Putamen (tissue), 1 donor: ENCODE data around the gene KREMEN1.
A peak's percentile ranks its signal among the peaks of the same experiment; 100 is the strongest.
"Not testable (repeated sequence)": the region's sequence is repeated elsewhere in the genome, so short reads cannot be mapped to it uniquely, and the experiment has no call there.

Experiments used
- DNase-seq: peaks from one replicate; pipeline ENCODE4 v3.0.0-alpha.2; 2016; ENCODE audit warnings: low spot score

KREMEN1 gene, protein sequence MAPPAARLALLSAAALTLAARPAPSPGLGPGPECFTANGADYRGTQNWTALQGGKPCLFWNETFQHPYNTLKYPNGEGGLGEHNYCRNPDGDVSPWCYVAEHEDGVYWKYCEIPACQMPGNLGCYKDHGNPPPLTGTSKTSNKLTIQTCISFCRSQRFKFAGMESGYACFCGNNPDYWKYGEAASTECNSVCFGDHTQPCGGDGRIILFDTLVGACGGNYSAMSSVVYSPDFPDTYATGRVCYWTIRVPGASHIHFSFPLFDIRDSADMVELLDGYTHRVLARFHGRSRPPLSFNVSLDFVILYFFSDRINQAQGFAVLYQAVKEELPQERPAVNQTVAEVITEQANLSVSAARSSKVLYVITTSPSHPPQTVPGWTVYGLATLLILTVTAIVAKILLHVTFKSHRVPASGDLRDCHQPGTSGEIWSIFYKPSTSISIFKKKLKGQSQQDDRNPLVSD

GRCh38 chr22:29072979-29073617, at the start of gene KREMEN1:
Gene KREMEN1, plus strand, starts transcription at chr22:29073035. Its CDS starts 96 bp downstream, at chr22:29073131.
- DNase-seq = no peak

DNA sequence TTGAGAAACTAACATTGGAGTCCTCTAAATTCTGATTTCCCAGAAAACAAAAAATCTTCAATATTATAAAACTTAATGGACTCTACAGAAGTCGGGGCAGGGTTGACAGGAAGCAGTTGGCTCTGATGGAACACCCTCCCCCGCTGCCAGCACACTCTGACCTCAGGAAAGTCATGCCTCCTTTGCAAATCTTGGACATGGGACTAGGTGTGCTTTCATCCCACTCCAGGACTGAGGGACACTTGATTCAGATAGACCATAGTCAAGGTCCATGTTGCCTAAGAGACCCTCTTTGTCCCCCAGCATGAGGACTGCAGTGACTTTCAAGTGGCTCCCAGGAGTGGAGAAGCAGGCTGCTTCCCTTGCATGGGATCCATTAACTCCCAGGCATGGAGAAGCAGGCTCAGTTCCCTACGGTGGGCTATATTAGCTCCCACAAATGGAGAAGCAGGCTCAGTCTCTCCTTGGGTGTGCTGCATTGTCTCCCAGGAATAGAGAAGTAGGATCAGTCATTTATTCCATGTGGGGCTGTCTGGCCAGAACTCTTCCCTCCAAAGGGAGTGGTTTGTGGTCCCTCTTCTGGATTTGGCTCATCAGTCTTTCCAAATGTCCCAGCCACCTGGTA, 49.6 kb upstream of the KREMEN1 start:
- DNase-seq = no peak

- no peak for DNase-seq
Measured at GRCh38 chr22:29026579-29026978, 46.3 kb upstream of the KREMEN1 start.

GRCh38 chr22:29028468-29028867, 44.4 kb upstream of the KREMEN1 start:
- DNase-seq = no peak

DNA sequence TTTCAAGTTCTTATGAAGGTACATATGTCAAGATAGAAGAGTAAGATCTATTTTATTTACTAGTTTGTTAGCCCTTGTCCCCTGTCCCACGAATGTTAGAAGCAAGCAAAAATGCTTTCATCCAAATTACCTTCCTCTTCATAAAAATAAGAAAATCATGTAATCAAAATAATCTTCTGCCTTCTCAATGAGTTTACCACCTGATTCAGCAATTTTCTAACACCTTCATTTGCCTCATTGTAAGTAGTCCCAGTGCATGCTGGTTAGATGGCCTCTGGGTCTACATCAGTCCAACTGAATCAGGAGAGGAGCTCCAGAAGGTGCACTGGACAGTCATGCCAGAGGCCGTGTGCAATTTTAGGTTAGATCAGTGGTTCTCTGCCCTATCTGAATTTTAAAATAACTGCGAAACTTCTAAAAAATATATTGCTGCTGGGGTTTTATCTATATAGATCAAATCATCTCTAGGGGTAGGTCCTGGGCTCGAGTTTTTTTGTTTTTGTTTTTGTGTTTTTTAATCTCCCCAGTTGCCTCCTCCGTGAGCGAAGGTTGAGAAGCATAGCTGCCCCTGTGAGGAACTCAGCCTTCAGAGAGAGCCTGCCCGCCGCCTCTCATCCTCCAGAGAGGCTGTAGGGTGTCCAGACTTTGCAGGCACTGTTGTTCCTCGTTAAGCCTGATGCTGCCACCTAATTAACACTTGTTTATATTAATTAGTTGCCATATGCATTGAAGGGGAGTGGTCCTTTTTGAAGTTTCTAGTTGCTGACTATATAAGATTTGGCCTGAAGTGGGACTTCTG, 43.4 kb upstream of the KREMEN1 start:
- DNase-seq = no peak

DNA sequence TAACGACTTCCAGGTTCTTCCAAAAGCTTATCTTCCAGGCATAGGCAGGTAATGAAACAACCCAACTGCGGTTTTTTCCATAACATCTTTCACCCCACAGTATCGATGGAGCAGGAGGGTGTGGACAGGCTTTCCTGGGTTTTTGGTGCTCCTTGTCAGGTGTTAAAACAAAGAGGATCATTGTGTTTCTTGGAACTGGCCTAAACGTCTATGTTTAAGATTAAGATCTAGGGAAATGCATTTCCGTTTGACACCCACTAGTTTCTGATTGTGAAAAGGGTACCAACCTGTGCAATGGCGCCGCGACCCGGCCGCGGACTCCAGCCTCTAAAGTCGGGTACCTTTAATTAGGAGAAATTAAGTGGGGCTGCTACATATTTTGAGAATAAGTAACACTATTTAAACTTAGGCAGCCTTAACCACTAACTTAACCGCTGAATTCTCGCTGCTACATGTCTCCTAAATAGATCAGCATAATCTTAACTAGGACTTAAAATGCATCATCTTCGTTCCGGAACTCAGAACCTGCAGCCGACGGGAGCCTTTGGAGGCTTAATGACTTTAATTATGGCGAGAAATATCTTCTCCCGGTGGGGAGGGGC, 42.7 kb upstream of the KREMEN1 start:
- DNase-seq = no peak

GRCh38 chr22:29030618-29031226, 42.1 kb upstream of the KREMEN1 start:
- peak; percentile 49 for DNase-seq

- no peak for DNase-seq
Measured at GRCh38 chr22:29031227-29032011, 41.4 kb upstream of the KREMEN1 start.

DNA sequence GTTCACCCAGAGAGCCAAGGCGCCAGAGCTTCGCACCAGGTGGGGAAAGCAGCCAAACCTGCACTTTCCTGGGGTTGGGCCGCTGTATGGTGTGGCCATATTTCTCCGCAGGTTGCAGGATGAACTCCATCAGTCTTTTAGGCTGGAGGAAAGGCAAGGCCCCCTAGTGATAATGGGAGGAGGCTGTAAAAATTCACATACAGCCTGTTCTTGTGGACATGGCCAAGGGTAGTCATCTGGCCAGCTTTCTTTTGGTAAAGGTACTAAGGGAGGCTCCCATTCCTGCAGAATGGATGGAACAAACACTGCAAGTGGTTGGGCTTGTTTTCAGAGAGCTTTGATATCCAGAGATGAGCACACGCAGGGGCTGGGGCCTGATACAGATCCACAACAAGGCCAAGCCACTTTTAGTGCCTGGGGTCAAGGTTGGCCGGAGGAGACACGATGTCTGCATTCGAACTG, 40.8 kb upstream of the KREMEN1 start:
- no peak for DNase-seq

DNA sequence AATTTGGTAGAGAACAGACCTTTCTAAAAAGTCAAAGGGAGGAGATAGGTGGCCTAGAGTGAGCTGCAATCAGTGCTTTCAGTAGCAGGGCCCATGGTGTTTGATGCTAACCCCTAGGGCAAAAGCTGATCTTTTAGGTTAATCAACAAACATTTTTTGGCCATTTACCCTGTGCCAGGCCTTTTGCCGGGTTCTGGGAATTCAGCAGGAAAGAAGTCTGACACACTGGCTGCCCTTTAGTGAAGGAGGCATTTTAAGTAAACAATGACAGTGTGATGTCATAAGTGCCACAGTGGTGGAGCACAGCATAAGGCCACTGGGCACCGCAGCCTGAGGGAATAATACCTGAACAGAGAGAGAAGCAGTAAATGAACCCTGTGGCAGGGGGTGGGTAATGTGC, 40.3 kb upstream of the KREMEN1 start:
- no peak for DNase-seq

- no peak for DNase-seq
Measured at GRCh38 chr22:29037340-29037932, 35.4 kb upstream of the KREMEN1 start.

- DNase-seq = no peak
Measured at GRCh38 chr22:29039148-29039547, 33.7 kb upstream of the KREMEN1 start.

DNA sequence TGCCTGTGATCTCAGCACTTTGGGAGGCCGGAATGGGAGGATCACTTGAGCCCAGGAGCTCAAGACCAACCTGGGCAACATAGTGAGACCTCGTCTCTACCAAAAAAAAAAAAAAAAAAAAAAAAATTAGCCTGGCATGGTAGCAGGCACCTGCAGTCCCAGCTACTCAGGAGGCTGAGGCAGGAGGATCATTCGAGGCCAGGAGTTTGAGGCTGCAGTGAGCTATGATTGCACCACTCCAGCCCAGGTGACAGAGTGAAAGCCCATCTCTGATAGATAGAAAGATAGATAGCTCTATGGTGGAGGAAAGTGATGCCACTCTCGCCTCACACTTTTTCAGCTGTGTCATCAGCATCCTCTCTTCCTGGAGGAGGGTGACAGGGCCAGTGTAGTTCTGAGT, 33.2 kb upstream of the KREMEN1 start:
- not testable (repeated sequence) for DNase-seq

DNA sequence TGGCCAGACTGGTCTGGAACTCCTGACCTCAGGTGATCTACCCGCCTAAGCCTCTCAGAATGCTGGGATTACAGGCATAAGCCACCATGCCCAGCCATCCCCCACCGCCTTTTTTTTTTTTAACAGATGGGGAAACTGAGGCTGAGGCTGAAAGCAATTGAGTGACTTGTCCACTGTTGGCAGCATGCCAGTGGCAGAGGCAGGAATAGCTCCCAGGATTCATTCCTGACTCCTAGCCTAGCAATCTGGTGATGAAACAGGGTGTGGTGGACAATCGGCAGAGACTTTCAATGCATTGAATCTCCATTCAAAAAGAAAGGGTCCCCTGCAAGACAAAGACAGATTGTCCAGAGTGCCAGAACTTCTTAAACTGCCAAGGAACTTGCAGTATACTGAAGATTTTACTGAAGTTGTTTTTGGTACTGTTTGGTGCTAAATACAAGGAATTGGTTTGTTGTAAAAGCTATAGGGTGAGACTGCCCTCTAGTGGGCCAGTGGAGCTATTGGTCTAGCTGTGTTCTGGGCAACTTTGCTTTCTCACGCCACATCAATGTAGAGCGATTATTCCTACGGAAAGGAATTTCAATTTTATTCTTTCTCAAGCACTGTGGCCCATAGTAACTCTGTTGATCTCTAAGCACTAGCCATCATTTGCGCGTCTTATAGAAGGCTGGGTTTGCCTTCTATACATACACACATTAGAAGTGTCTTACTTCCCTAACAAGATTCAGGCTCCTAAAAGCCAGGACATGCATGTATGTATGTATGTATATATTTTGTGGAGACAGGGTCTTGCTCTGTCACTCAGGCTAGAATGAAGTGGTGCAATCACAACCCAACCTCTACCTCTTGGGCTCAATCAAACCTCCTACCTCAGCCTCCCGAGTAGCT, 32.2 kb upstream of the KREMEN1 start:
- DNase-seq = peak; percentile 79

GRCh38 chr22:29041408-29041807, 31.4 kb upstream of the KREMEN1 start:
- peak; percentile 66 for DNase-seq

GRCh38 chr22:29043906-29044575, 28.8 kb upstream of the KREMEN1 start:
- DNase-seq = no peak

- DNase-seq = no peak
Measured at GRCh38 chr22:29044657-29045176, 28.1 kb upstream of the KREMEN1 start.
